ENCODE data around the gene MRI1.

DNA sequence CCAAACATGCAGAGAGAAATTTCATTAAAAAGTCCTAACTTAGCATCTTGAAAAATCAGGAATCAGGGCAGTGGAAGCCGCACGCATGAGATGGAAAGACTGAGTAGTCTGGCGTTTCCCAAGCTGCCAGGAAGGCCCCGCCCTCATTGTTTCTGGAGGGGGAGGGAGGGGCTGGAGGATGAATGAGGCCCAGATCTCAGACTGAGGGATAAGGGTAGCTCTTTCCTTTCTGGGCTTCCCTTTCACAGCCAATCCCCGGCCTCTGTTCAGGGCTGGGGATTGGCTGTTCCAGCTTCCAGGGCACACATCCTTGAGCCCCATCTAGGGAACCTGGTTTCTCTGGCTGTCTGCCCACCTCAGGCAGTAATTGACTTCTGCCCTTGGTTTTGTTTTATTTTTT is 17.2 kb downstream of the MRI1 start:
- TF ChIP-seq CREB1 (CRISPR knock-in tag; IDR thresholded peaks at IDR 0.05; ENCODE audit: low read depth), result no peak
- no peak for TF ChIP-seq EZH2 (IDR thresholded peaks at IDR 0.05; ENCODE audit: low read depth, unreplicated experiment)
- TF ChIP-seq, protein P1, sequence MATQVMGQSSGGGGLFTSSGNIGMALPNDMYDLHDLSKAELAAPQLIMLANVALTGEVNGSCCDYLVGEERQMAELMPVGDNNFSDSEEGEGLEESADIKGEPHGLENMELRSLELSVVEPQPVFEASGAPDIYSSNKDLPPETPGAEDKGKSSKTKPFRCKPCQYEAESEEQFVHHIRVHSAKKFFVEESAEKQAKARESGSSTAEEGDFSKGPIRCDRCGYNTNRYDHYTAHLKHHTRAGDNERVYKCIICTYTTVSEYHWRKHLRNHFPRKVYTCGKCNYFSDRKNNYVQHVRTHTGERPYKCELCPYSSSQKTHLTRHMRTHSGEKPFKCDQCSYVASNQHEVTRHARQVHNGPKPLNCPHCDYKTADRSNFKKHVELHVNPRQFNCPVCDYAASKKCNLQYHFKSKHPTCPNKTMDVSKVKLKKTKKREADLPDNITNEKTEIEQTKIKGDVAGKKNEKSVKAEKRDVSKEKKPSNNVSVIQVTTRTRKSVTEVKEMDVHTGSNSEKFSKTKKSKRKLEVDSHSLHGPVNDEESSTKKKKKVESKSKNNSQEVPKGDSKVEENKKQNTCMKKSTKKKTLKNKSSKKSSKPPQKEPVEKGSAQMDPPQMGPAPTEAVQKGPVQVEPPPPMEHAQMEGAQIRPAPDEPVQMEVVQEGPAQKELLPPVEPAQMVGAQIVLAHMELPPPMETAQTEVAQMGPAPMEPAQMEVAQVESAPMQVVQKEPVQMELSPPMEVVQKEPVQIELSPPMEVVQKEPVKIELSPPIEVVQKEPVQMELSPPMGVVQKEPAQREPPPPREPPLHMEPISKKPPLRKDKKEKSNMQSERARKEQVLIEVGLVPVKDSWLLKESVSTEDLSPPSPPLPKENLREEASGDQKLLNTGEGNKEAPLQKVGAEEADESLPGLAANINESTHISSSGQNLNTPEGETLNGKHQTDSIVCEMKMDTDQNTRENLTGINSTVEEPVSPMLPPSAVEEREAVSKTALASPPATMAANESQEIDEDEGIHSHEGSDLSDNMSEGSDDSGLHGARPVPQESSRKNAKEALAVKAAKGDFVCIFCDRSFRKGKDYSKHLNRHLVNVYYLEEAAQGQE (IDR thresholded peaks at IDR 0.05; ENCODE audit: unreplicated experiment), result no peak
- no peak for TF ChIP-seq ZNF331 (CRISPR knock-in tag; IDR thresholded peaks at IDR 0.05; ENCODE audit: low read depth)
- no peak for TF ChIP-seq POLR2AphosphoS5 (IDR thresholded peaks at IDR 0.05; ENCODE audit: low read depth)
- TF ChIP-seq, protein P2, sequence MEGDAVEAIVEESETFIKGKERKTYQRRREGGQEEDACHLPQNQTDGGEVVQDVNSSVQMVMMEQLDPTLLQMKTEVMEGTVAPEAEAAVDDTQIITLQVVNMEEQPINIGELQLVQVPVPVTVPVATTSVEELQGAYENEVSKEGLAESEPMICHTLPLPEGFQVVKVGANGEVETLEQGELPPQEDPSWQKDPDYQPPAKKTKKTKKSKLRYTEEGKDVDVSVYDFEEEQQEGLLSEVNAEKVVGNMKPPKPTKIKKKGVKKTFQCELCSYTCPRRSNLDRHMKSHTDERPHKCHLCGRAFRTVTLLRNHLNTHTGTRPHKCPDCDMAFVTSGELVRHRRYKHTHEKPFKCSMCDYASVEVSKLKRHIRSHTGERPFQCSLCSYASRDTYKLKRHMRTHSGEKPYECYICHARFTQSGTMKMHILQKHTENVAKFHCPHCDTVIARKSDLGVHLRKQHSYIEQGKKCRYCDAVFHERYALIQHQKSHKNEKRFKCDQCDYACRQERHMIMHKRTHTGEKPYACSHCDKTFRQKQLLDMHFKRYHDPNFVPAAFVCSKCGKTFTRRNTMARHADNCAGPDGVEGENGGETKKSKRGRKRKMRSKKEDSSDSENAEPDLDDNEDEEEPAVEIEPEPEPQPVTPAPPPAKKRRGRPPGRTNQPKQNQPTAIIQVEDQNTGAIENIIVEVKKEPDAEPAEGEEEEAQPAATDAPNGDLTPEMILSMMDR (conservative IDR thresholded peaks at IDR 0.05; ENCODE audit: low read depth in 2 of 2), result no peak
- no peak for TF ChIP-seq NANOG (IDR thresholded peaks at IDR 0.05; ENCODE audit: borderline replicate concordance)
- no peak for TF ChIP-seq ZNF114 (CRISPR knock-in tag; IDR thresholded peaks at IDR 0.05)
- TF ChIP-seq EZH2phosphoT487 (IDR thresholded peaks at IDR 0.05; ENCODE audit: unreplicated experiment), result no peak

Measured in GM23338 (cell line).